Lung (tissue), 12 donors: ENCODE results near the gene UBE2O. TPM values are rescaled to one million over a fixed set of nuclear protein-coding genes. Genes with fewer than 3 reads are reported as not detected.

Experiments used
- ATAC-seq: fragments of 200-7000 bp; cut with Tn5 transposase; one replicate; pipeline ENCODE4 v1.9.1; 2020; ENCODE audit warnings: moderate number of reproducible peaks; ENCODE audit not compliant: insufficient read depth, low FRiP score
- DNase-seq, 3 donors: peaks; one replicate each; pipeline ENCODE4 v3.0.0-alpha.2; 2013 to 2017
- H3K27ac ChIP-seq, 2 donors: one replicate each; pipeline ENCODE4 v1.5.1; 2013; ENCODE audit warnings: mild to moderate bottlenecking in 2 of 2, moderate library complexity in 2 of 2, control low read depth in 1 of 2, inconsistent platforms in 1 of 2, low read depth in 1 of 2, low read length in 1 of 2
- H3K27me3 ChIP-seq, 3 donors: one replicate each; pipeline ENCODE4 v1.5.1; 2013; ENCODE audit warnings: low read length in 2 of 3; ENCODE audit not compliant: control insufficient read depth in 3 of 3, insufficient read depth in 3 of 3
- H3K36me3 ChIP-seq, 4 donors: one replicate each; pipeline ENCODE4 v1.5.1; 2013; ENCODE audit warnings: low read length in 4 of 4, mild to moderate bottlenecking in 1 of 4, moderate library complexity in 1 of 4; ENCODE audit not compliant: control insufficient read depth in 4 of 4, insufficient read depth in 4 of 4
- H3K4me1 ChIP-seq, 5 donors: one replicate each; pipeline ENCODE4 v1.5.1; 2013; ENCODE audit warnings: low read length in 5 of 5, mild to moderate bottlenecking in 2 of 5, moderate library complexity in 1 of 5; ENCODE audit not compliant: control insufficient read depth in 5 of 5, insufficient read depth in 5 of 5
- H3K4me3 ChIP-seq: one replicate; pipeline ENCODE4 v1.5.1; 2013; ENCODE audit warnings: mild to moderate bottlenecking, control low read depth, moderate library complexity
- H3K9ac ChIP-seq, 2 donors: one replicate each; pipeline ENCODE4 v1.5.1; 2013; ENCODE audit warnings: low read length in 2 of 2, control low read depth in 1 of 2; ENCODE audit not compliant: insufficient read depth in 1 of 2
- H3K9me3 ChIP-seq, 4 donors: one replicate each; pipeline ENCODE4 v1.5.1; 2013; ENCODE audit warnings: low read length in 3 of 4, mild to moderate bottlenecking in 1 of 4, moderate library complexity in 1 of 4; ENCODE audit not compliant: control insufficient read depth in 4 of 4, insufficient read depth in 3 of 4
- WGBS, 2 donors: extraction: QIAGEN DNeasy Blood & Tissue Kit; methylation state at CpG; one replicate each; pipeline ENCODE4 v1.1.7; 2013; 5-methylcytosine and 5-hydroxymethylcytosine counted together
- polyA plus RNA-seq, 2 donors: library from polyadenylated mRNA; stranded (reverse); fragments of 200-250 nt; gene quantifications; one replicate each; pipeline ENCODE4 v1.2.1, GENCODE V29; 2013
- total RNA-seq, 2 donors: library from RNA; depleted of rRNA in 1 of 2; stranded (reverse); fragments of >200 nt in 1 of 2; gene quantifications; one replicate each; pipeline ENCODE4 v1.2.1, GENCODE V29; 2014 to 2021
- TF ChIP-seq, protein P1 (sequence below): IDR thresholded peaks from 2 replicates; pipeline ENCODE4 v1.5.1; 2012; ENCODE audit warnings: mild to moderate bottlenecking; ENCODE audit errors: control extremely low read depth, extremely low read depth
- donor health status: control.
- donor health status: control.
- donor health status: Bipolar disorder and iron deficiency.
- donor health status: healthy.
- donor health status: DM: yes; HTN: yes; CAD: no.

The UBE2O gene
- total and polyA plus RNA-seq, 4 donors: 10.8 to 24.6 (median 17.7) TPM

DNA sequence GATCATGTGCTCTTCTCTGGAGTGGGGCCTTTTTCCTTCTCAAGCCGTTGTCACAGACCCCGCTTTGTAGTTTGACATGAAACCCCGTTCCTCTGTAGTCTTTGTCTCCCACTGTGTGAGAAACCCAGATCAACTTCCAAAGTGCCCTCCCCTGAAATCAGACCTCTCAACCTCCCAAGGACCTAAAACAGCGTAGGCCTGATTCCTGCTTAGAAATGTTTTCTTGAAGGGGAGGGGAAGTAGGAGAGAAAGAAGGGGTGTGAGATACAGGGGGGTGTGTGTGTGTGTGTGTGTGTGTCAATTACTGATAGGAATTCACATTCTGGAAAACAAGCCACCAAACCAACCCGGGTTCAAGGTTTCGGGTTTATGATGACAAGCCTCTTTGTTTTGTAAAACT lies 1.4 kb downstream of the UBE2O start:
- 70 to 79% methylated on average over 6 of the region's 6 CpGs for WGBS, 2 donors
- Histone ChIP-seq H3K4me3 (no peak overlapping the region), H3K27ac (peak overlapping the region in 1 of 2 donors; percentile 26), H3K9me3 (no peaks in the 10 kb centered on the region), H3K27me3 (no peaks in the 10 kb centered on the region), H3K36me3 (no peaks in the 10 kb centered on the region), H3K9ac (no peak overlapping the region), H3K4me1 (peaks cover 0 to 15% (median 6%) of the 10 kb centered on the region in 5 donors)
- ATAC-seq: no peak
- TF ChIP-seq, protein P1, sequence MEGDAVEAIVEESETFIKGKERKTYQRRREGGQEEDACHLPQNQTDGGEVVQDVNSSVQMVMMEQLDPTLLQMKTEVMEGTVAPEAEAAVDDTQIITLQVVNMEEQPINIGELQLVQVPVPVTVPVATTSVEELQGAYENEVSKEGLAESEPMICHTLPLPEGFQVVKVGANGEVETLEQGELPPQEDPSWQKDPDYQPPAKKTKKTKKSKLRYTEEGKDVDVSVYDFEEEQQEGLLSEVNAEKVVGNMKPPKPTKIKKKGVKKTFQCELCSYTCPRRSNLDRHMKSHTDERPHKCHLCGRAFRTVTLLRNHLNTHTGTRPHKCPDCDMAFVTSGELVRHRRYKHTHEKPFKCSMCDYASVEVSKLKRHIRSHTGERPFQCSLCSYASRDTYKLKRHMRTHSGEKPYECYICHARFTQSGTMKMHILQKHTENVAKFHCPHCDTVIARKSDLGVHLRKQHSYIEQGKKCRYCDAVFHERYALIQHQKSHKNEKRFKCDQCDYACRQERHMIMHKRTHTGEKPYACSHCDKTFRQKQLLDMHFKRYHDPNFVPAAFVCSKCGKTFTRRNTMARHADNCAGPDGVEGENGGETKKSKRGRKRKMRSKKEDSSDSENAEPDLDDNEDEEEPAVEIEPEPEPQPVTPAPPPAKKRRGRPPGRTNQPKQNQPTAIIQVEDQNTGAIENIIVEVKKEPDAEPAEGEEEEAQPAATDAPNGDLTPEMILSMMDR: no peak
- DNase-seq: no peak

DNA sequence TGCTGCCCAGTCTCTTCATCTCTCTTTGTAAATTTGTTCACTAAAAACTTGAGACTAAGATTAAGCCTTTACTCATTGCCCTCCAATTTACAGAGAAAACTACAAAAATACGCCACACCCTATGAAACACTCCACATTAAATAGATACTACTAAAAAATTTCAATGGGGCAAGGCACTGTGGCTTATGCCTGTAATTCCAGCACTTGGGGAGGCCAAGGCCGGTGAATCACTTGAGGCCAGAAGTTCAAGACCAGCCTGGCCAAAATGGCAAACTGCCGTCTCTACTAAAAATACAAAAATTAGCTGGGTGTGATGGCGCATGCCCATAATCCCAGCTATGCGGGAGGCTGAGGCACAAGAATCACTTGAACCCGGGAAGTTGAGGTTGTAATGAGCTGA lies 3.8 kb downstream of the UBE2O start:
- peaks cover 0 to 4% (median 0%) of the 10 kb centered on the region in 4 donors for H3K36me3 ChIP-seq
- TF ChIP-seq, protein P1: no peak
- no peaks in the 10 kb centered on the region for H3K27me3 ChIP-seq
- ATAC-seq: no peak
- WGBS, 2 donors: 95 to 98% methylated on average over 6 of the region's 6 CpGs
- peaks cover 0 to 24% (median 7%) of the 10 kb centered on the region in 5 donors for H3K4me1 ChIP-seq
- H3K9me3 ChIP-seq: no peaks in the 10 kb centered on the region
- no peak for DNase-seq
- no peak overlapping the region for H3K9ac ChIP-seq
- H3K27ac ChIP-seq: no peak overlapping the region
- H3K4me3 ChIP-seq: no peak overlapping the region

- no peak overlapping the region for H3K9ac ChIP-seq
- peak overlapping the region in 1 of 2 donors; percentile 84 for H3K27ac ChIP-seq
- H3K4me3 ChIP-seq: no peak overlapping the region
- peaks cover 0 to 24% (median 7%) of the 10 kb centered on the region in 5 donors for H3K4me1 ChIP-seq
- TF ChIP-seq, protein P1: no peak
- WGBS, 2 donors: 86 to 92% methylated on average over 7 of the region's 7 CpGs
- H3K9me3 ChIP-seq: no peaks in the 10 kb centered on the region
- H3K27me3 ChIP-seq: no peaks in the 10 kb centered on the region
- ATAC-seq: no peak
- peaks cover 0 to 4% (median 0%) of the 10 kb centered on the region in 4 donors for H3K36me3 ChIP-seq
- DNase-seq: no peak
These were observed 4.9 kb downstream of the UBE2O start for GRCh38 chr17:76447931-76448652.
